GM12873 (cell line): ENCODE data around the gene HS2ST1.

Experiments used
- TF ChIP-seq, protein P1 (sequence below): IDR thresholded peaks from 2 replicates; pipeline ENCODE4 v1.5.1; 2012; ENCODE audit warnings: low read depth, mild to moderate bottlenecking, moderate library complexity, low read length, control low read depth; ENCODE audit not compliant: insufficient read depth; ENCODE audit errors: missing control alignments

The HS2ST1 gene

DNA sequence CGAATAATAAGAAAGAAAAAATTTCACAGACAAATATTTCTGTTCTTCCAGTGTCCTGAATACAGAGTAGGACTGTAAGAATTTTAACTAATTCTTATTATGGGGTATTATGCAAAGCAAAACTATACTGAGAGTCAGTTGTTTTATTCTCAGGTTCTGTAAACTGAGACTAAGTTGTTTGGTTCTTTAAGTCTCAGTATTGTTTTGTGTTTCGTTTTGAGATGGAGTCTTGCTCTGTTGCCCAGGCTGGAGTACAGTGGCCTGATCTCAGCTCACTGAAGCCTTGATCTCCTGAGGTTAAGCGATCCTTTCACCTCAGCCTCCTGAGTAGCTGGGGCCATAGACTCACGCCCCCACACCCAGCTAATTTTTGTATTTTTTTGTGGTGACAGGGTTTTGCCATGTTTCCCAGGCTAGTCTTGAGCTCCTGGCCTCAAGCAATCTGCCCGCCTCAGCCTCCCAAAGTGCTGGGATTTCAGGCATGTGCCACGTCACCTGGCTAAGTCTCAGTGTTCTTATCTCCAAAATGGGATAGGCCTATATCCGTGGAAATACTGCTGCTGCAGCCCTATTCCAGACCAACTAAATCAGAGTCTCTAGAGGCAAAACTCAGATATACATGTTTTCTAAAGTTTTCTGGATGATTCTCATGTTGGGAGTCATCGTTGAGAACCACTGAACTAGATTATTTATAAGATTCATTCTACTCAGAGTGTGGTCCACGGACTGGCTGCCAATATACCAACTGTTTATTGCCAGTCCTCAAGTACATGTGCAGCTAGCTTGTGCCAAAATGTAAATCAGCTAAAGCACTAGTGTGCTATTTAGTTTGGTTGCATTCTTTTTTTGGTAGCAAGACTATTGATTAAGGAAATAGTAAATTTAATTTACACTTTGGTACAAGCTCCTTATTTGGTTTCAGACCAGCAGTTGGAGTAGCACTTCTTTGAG, 116.6 kb downstream of the HS2ST1 start:
- TF ChIP-seq, protein P1, sequence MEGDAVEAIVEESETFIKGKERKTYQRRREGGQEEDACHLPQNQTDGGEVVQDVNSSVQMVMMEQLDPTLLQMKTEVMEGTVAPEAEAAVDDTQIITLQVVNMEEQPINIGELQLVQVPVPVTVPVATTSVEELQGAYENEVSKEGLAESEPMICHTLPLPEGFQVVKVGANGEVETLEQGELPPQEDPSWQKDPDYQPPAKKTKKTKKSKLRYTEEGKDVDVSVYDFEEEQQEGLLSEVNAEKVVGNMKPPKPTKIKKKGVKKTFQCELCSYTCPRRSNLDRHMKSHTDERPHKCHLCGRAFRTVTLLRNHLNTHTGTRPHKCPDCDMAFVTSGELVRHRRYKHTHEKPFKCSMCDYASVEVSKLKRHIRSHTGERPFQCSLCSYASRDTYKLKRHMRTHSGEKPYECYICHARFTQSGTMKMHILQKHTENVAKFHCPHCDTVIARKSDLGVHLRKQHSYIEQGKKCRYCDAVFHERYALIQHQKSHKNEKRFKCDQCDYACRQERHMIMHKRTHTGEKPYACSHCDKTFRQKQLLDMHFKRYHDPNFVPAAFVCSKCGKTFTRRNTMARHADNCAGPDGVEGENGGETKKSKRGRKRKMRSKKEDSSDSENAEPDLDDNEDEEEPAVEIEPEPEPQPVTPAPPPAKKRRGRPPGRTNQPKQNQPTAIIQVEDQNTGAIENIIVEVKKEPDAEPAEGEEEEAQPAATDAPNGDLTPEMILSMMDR = no peak

DNA sequence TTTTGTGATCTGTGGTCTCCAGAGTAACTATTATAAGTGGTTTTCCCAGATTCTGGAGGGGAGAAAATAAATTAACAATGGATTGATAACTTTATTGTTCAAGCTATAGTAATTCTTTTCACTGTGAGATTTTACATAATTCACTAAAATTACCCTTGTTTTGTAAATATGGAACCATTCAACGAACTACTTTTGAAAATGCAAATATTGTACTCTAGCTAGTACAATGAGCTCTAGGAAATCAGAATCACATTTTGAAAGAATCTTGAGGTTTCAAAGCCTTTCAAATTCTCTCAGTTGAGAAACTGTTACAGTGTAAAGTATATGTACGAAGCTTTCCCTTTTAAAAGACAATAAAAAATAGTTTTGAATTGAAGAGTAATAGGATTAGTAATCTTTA, 119.9 kb downstream of the HS2ST1 start:
- TF ChIP-seq, protein P1 = no peak

DNA sequence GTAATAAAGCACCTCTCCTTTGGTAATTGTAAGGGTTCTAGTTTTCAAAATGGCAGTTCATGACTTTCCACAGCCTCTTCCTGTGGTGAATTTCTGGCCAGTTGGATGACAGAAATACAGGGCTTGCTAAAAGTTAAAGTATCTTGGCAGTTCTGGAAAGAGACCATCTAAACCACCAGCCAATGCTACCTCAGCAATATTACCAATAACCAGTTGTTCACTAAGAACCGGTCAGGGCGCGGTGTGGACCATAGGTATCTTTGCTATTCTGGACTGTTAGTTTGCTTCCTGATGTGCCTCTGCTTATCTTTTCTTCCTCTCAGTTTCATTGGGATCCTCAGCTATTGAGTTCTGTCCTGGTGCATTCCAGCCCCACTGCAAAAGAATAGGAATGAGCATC, 124.7 kb downstream of the HS2ST1 start:
- TF ChIP-seq, protein P1 = no peak

DNA sequence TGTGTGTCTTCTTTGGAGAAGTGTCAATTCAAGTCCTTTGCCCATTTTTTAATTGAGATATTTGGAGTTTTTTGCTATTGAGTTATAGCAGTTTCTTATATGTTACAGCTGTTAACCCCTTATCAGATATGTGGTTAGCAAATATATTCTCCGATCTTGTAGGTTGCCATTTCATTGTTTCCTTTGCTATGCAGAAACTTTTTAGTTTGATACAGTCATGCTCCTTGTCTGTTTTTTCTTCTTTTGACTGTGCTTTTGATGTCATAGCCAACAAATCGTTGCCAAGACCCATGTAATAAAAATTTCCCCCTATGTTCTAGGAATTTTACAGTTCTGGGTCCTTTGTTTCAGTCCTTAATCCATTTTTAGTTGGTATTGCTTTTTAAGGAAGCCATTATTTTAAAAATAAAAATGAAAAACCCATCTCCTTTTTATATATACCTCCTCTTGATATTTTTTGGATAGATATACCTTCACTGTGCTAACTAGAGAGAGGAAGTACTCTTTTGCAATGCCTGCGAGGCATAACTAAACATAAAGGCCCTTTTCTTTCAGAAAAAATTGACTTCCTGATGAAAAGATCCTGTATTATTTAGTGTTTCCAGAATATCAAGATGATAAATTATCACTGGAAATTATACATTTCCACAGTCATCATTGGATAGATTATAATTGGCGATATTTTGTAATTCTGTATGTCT, 127.8 kb downstream of the HS2ST1 start:
- TF ChIP-seq, protein P1 = no peak

DNA sequence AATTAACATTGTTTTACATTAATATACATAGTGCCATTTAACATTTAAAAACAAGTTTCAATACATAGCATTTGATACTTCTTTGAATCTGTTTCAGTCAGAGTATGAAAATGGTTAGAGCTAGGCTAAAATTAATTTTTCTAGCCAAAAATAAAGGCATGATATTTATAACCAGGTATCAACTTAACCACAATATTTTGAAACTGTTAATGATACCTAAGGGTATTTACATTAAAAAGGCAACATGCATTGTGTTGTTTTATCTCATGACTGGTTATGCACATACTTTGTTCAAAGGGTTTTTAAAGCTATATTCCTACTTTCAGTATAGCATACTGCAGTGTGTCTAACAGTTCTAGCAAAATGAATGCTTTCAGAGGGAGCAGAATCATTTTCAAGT, 130.0 kb downstream of the HS2ST1 start:
- TF ChIP-seq, protein P1 = no peak

DNA sequence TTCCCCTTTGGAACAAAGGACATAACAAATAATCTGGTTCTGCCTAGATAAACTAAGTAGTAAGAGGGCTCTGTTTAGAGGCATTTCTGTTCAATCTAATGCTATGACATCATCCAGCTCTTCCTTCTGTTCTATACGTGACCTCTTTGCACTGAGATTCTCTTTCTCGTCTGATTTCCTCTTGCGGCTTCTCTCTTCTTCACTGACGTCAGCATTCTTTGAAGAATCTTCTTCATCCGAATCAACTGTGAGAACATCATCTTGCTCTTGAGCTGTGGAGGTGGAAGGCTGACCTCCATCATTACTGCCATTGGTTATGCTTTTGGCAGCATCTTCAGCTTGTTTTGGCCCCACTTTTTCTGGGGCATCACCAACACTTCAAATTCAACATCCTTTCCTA, 130.4 kb downstream of the HS2ST1 start:
- TF ChIP-seq, protein P1 = no peak

DNA sequence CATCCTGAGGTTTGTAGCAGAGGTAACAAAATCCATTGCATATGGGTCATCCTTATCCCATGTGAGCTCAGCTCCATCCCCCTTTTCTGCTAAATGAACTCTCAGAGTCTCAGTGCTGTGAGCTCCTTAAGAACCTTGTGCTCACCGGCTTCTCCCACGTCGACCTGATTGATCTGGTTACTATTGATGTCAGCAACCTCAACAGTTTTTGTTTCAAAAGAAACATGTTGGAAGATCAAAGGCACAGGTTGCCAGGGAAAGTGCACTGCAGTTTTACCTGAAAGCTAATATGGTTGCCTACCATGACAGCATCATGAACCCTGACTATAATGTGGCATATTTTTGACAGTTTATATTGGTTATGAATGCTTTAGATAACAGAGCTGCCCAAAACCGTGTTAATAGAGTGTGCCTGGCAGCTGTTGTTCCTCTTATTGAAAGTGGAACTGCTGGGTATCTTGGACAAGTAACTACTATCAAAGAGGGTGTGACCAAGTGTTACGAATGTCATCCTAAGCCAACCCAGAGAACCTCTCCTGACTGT, 131.4 kb downstream of the HS2ST1 start:
- TF ChIP-seq, protein P1 = no peak
